Memory B cell (primary cell): ENCODE results near the gene SF3B3.
"Not testable (repeated sequence)": the region's sequence is repeated elsewhere in the genome, so short reads cannot be mapped to it uniquely, and the experiment has no call there.

Experiments used
- ATAC-seq: fragments of 150-1000 bp; cut with Tn5 transposase; 2 replicates; pipeline ENCODE4 v1.10.0; 2021; ENCODE audit warnings: low read depth, mild to moderate bottlenecking, moderate library complexity
- DNase-seq, 2 donors: peaks; one replicate each; pipeline ENCODE4 v3.0.0; 2022; ENCODE audit warnings: low spot score in 2 of 2
- H3K27ac Mint-ChIP-seq: one replicate; pipeline ENCODE4 v1.8.0; 2022; ENCODE audit warnings: mild to moderate bottlenecking, moderate library complexity, mixed read lengths
- H3K27me3 Mint-ChIP-seq: one replicate; pipeline ENCODE4 v1.8.0; 2022; ENCODE audit warnings: mixed read lengths
- H3K36me3 Mint-ChIP-seq: one replicate; pipeline ENCODE4 v1.8.0; 2022; ENCODE audit warnings: mild to moderate bottlenecking, mixed read lengths
- H3K4me1 Mint-ChIP-seq: one replicate; pipeline ENCODE4 v1.8.0; 2022; ENCODE audit warnings: mixed read lengths
- H3K4me3 Mint-ChIP-seq: one replicate; pipeline ENCODE4 v1.8.0; 2022; ENCODE audit warnings: mild to moderate bottlenecking, moderate library complexity, mixed read lengths
- H3K9me3 Mint-ChIP-seq: one replicate; pipeline ENCODE4 v1.8.0; 2022; ENCODE audit warnings: mixed read lengths

The SF3B3 gene

DNA sequence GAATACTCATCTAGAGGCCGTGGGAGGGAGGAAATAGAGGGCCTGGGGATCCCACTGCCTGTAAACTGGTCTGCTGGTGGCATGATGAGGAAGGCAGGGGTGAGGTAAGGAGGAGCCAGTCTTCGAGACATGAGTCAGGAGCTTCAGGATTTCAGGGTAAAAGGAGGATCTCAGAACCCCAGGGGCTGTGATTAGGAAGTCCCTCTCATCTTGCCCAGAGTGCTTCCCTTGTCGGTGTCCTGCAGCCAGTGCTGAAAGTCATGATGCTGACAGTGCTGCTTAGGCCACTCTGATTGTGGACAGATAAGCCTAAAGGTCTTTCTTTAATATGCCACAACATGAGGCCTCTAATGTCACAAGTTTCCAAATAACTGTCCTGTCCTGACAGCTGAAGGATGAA, 29.8 kb upstream of the SF3B3 start:
- DNase-seq (no peak), ATAC-seq (no peak)
- H3K9me3 Mint-ChIP-seq, result no peaks in the 10 kb centered on the region
- no peak overlapping the region for H3K27ac Mint-ChIP-seq
- no peaks in the 10 kb centered on the region for H3K27me3 Mint-ChIP-seq
- no peak overlapping the region for H3K4me3 Mint-ChIP-seq
- no peaks in the 10 kb centered on the region for H3K4me1 Mint-ChIP-seq
- H3K36me3 Mint-ChIP-seq, result peaks cover 22% of the 10 kb centered on the region

- DNase-seq (no peak), ATAC-seq (no peak)
- H3K27me3 Mint-ChIP-seq, result no peaks in the 10 kb centered on the region
- peaks cover 23% of the 10 kb centered on the region for H3K36me3 Mint-ChIP-seq
- no peaks in the 10 kb centered on the region for H3K9me3 Mint-ChIP-seq
- H3K27ac Mint-ChIP-seq, result peak overlapping the region; percentile 35
- H3K4me3 Mint-ChIP-seq, result no peak overlapping the region
- H3K4me1 Mint-ChIP-seq, result no peaks in the 10 kb centered on the region
Measured at GRCh38 chr16:70494202-70494770, 29.3 kb upstream of the SF3B3 start.

DNA sequence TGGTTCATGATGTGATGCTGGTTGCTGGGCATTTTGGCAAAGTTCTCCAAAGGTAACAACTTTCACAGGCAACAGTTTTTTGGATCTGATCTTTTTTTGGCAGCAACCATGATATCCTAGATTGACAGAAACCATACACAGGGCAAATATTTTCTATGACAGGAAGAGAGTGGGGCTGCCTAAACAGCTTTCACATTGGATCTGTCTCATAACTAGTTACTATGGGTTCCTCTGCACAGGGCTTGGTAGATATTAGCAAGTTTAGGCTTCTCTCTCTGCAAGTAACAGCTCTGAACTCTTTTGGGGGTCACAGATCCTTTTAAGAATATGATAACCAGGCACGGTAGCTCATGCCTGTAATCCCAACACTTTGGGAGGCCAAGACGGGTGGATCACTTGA, 28.8 kb upstream of the SF3B3 start:
- peak overlapping the region; percentile 35 for H3K27ac Mint-ChIP-seq
- no peak for ATAC-seq
- no peak for DNase-seq

GRCh38 chr16:70495425-70496182, 28.0 kb upstream of the SF3B3 start:
- no peaks in the 10 kb centered on the region for H3K27me3 Mint-ChIP-seq

More for the DNA sequence above, 28.8 kb upstream of the SF3B3 start:
- H3K9me3 Mint-ChIP-seq, result no peaks in the 10 kb centered on the region
- H3K27me3 Mint-ChIP-seq, result no peaks in the 10 kb centered on the region
- no peaks in the 10 kb centered on the region for H3K4me1 Mint-ChIP-seq
- peaks cover 21% of the 10 kb centered on the region for H3K36me3 Mint-ChIP-seq
- H3K4me3 Mint-ChIP-seq, result no peak overlapping the region

GRCh38 chr16:70496513-70496912, 27.1 kb upstream of the SF3B3 start:
- Mint-ChIP-seq H3K27ac (no peak overlapping the region), H3K9me3 (no peaks in the 10 kb centered on the region), H3K4me3 (no peak overlapping the region), H3K4me1 (no peaks in the 10 kb centered on the region), H3K27me3 (no peaks in the 10 kb centered on the region), H3K36me3 (peaks cover 18% of the 10 kb centered on the region)
- DNase-seq, result no peak
- no peak for ATAC-seq

More at GRCh38 chr16:70495425-70496182, 28.0 kb upstream of the SF3B3 start:
- ATAC-seq, result no peak
- H3K36me3 Mint-ChIP-seq, result peaks cover 18% of the 10 kb centered on the region
- H3K4me3 Mint-ChIP-seq, result no peak overlapping the region
- no peaks in the 10 kb centered on the region for H3K4me1 Mint-ChIP-seq
- DNase-seq, result no peak
- no peak overlapping the region for H3K27ac Mint-ChIP-seq
- no peaks in the 10 kb centered on the region for H3K9me3 Mint-ChIP-seq

GRCh38 chr16:70508752-70509151, 14.9 kb upstream of the SF3B3 start:
- ATAC-seq (peak; percentile 43), DNase-seq (no peak)
- peak overlapping the region; percentile 5 for H3K27ac Mint-ChIP-seq
- H3K4me3 Mint-ChIP-seq, result no peak overlapping the region
- no peaks in the 10 kb centered on the region for H3K27me3 Mint-ChIP-seq
- no peaks in the 10 kb centered on the region for H3K9me3 Mint-ChIP-seq
- H3K4me1 Mint-ChIP-seq, result peaks cover 7% of the 10 kb centered on the region
- H3K36me3 Mint-ChIP-seq, result peaks cover 16% of the 10 kb centered on the region

- DNase-seq (no peak), ATAC-seq (no peak)
- H3K36me3 Mint-ChIP-seq, result peaks cover 18% of the 10 kb centered on the region
- no peak overlapping the region for H3K27ac Mint-ChIP-seq
- H3K4me3 Mint-ChIP-seq, result no peak overlapping the region
- no peaks in the 10 kb centered on the region for H3K27me3 Mint-ChIP-seq
- no peaks in the 10 kb centered on the region for H3K9me3 Mint-ChIP-seq
- peaks cover 7% of the 10 kb centered on the region for H3K4me1 Mint-ChIP-seq
Measured at GRCh38 chr16:70510216-70510615, 13.4 kb upstream of the SF3B3 start.

GRCh38 chr16:70511833-70512232, 11.8 kb upstream of the SF3B3 start:
- H3K9me3 Mint-ChIP-seq, result no peaks in the 10 kb centered on the region
- peaks cover 7% of the 10 kb centered on the region for H3K4me1 Mint-ChIP-seq
- DNase-seq (no peak), ATAC-seq (no peak)
- no peak overlapping the region for H3K27ac Mint-ChIP-seq
- H3K36me3 Mint-ChIP-seq, result peaks cover 20% of the 10 kb centered on the region
- H3K27me3 Mint-ChIP-seq, result no peaks in the 10 kb centered on the region
- H3K4me3 Mint-ChIP-seq, result no peak overlapping the region

- peaks cover 7% of the 10 kb centered on the region for H3K4me1 Mint-ChIP-seq
- H3K9me3 Mint-ChIP-seq, result no peaks in the 10 kb centered on the region
- no peak overlapping the region for H3K4me3 Mint-ChIP-seq
- ATAC-seq (no peak), DNase-seq (no peak)
- no peaks in the 10 kb centered on the region for H3K27me3 Mint-ChIP-seq
- no peak overlapping the region for H3K27ac Mint-ChIP-seq
- peaks cover 22% of the 10 kb centered on the region for H3K36me3 Mint-ChIP-seq
Measured at GRCh38 chr16:70512456-70512855, 11.2 kb upstream of the SF3B3 start.

GRCh38 chr16:70520612-70521297, 2.9 kb upstream of the SF3B3 start:
- Mint-ChIP-seq H3K36me3 (peaks cover 12% of the 10 kb centered on the region), H3K9me3 (no peaks in the 10 kb centered on the region), H3K4me3 (no peak overlapping the region), H3K27ac (no peak overlapping the region), H3K4me1 (peaks cover 20% of the 10 kb centered on the region), H3K27me3 (no peaks in the 10 kb centered on the region)
- no peak for DNase-seq
- ATAC-seq, result no peak

DNA sequence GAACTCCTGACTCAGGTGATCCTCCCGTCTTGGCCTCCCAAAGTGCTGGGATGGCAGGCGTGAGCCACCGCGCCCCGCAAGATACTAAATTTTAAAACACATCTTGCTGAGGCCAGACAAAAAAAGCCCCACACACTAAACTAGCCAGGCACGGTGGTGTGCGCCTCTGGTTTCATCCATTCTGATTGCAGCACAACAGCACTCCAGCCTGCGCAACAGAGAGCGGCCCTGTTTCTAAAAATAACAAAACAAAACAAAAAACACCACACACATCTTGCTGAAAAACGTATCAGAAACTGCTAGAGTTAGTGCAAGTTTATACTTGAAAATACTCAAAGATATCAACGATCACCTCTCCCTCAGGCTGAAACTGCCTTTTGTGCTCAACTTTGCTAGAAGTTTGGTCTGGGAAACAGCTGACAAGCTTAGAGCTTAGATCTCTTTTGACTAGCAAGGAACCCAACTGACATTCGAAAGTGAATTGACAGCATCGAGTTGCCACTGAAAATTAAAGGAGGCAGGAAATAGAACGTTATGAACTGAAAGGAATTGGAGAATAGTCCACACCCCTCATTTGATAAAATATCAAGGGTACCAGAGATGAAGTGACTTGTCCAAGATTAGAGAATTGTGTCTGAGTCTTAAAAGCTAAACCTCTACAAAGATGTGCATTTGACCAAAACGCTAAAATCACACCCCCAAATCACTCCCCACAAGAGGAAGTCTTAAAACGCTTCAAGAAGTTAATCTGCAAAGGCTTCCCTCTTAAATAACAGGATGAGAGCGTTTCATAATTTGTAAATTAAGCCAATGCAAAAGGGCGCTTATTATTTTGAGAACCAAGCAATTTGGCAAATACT, 1.2 kb upstream of the SF3B3 start:
- DNase-seq (no peak), ATAC-seq (no peak)
- H3K9me3 Mint-ChIP-seq, result no peaks in the 10 kb centered on the region
- peak overlapping the region; percentile 93 for H3K4me3 Mint-ChIP-seq
- peak overlapping the region; percentile 98 for H3K27ac Mint-ChIP-seq
- H3K4me1 Mint-ChIP-seq, result peaks cover 29% of the 10 kb centered on the region
- no peaks in the 10 kb centered on the region for H3K27me3 Mint-ChIP-seq
- H3K36me3 Mint-ChIP-seq, result peaks cover 15% of the 10 kb centered on the region

- H3K9me3 Mint-ChIP-seq, result no peaks in the 10 kb centered on the region
- DNase-seq (peak; percentile 83 to 87), ATAC-seq (peak; percentile 77)
- H3K4me1 Mint-ChIP-seq, result peaks cover 30% of the 10 kb centered on the region
- H3K4me3 Mint-ChIP-seq, result peak within 1 kb of the TSS; percentile 93
- no peaks in the 10 kb centered on the region for H3K27me3 Mint-ChIP-seq
- peaks cover 14% of the 10 kb centered on the region for H3K36me3 Mint-ChIP-seq
- peak within 1 kb of the TSS; percentile 98 for H3K27ac Mint-ChIP-seq
Measured at GRCh38 chr16:70523076-70523742, 407 bp upstream of the SF3B3 start, which contains the start of gene COG4. COG4 (minus strand) TSS chr16:70523554; CDS start chr16:70523543, 11 bp downstream.

GRCh38 chr16:70524399-70524825, 796 bp downstream of the SF3B3 start:
- not testable (repeated sequence) for H3K27me3 Mint-ChIP-seq, H3K9me3 Mint-ChIP-seq
- H3K4me1 Mint-ChIP-seq, result peaks cover 34% of the 10 kb centered on the region
- H3K27ac Mint-ChIP-seq, result peak overlapping the region; percentile 98
- ATAC-seq (peak; percentile 26), DNase-seq (peak; percentile 23 to 49)
- H3K36me3 Mint-ChIP-seq, result peaks cover 16% of the 10 kb centered on the region
- H3K4me3 Mint-ChIP-seq, result peak overlapping the region; percentile 93
